CD4-positive, alpha-beta T cell treated with Interleukin-15 for 4 hours (primary cell): ENCODE data around the gene WDR90.
A peak's percentile ranks its signal among the peaks of the same experiment; 100 is the strongest.
"Not testable (repeated sequence)": the region's sequence is repeated elsewhere in the genome, so short reads cannot be mapped to it uniquely, and the experiment has no call there.

Source experiments
- DNase-seq: peaks from one replicate; pipeline ENCODE4 v3.0.0-alpha.2; 2020; ENCODE audit warnings: low spot score

Gene WDR90

GRCh38 chr16:689175-689897 lies 40.2 kb downstream of the WDR90 start:
- DNase-seq = no peak

- DNase-seq = not testable (repeated sequence)
These were observed 42.1 kb downstream of the WDR90 start for GRCh38 chr16:691242-691641.

GRCh38 chr16:692356-693108 lies 43.4 kb downstream of the WDR90 start:
- no peak for DNase-seq

DNA sequence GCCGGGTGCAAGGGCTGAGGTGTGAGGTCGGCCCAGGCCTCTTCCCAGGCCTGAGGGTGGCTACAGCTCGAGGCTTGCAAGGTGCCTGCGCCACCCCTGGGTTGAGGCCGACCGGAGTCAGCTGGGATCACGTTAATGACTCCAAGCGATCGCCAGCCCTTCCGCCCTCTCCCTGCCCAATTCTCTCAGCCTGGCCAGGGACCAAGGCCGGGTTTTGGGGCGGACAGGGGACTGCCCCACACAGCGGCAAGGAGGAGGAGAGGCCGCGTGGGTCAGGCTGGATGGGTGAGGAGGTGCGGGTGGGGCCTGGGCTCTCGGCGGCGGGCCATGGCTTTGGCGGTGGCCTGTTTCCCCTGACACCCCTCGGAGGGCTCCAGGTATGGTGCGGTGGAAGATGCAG lies 44.2 kb downstream of the WDR90 start:
- DNase-seq = no peak

DNA sequence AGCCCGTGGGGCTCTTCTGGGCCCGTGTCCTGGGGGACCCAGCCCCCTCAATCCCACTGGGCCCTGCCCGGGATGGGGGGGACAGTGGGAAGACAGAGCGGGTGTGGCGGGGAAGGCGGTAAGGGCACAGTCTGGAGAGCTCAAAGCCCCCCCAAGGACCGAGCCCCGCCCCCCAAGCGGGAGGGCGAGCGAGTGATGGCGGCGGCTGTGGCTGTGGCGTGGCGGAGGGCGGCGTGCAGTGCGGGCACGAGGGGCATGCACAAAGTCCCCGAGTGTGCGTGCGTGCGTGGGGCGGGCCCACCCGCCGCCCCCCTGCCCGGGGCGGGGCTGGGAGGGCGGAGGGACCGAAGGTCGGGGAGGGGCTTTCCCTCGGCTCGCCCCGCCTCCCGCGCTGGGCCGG lies 44.6 kb downstream of the WDR90 start:
- no peak for DNase-seq

- no peak for DNase-seq
These were observed 45.2 kb downstream of the WDR90 start for GRCh38 chr16:694187-694862.

- no peak for DNase-seq
These were observed 45.7 kb downstream of the WDR90 start for GRCh38 chr16:694863-695354.

DNA sequence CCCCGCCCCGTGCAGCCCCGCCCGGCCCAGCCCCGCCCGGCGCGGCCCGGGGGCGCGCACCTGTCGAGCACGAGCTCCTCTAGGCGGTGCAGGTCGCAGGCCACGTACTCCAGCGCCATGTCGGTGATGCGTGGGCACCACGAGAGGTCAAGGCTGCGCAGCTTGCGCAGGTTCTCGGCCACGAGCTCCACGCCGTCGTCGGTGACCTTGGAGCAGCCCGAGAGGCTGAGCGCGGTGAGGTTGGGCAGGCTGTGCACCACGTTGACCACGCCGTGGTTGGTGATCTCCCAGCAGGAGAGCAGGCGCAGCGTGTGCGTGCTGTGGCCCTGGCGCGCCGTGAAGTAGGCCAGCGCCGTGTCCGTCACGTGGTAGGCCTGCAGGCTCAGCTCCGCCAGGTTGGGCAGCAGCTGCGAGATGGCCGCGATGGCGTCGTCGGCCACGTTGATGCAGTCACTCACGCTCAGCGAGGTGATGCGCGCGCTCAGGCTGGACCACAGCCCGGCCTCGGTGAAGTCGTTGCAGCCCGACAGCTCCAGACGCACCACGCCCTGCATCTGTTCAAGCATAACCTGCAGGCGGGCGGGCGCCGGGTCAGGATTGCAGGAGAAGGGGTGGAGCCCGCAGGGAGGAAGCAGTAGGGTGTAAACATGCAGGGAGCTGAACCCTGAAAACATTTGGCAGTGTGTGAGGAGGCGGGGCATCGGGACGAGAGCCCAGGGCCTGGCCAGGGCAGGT lies 46.4 kb downstream of the WDR90 start:
- peak; percentile 67 for DNase-seq

GRCh38 chr16:698911-699671 lies 49.9 kb downstream of the WDR90 start:
- DNase-seq = no peak

GRCh38 chr16:700684-701584 lies 51.8 kb downstream of the WDR90 start:
- peak; percentile 43 for DNase-seq

- no peak for DNase-seq
These were observed 53.2 kb downstream of the WDR90 start for GRCh38 chr16:702341-702740.

- no peak for DNase-seq
These were observed 54.2 kb downstream of the WDR90 start for GRCh38 chr16:703406-703805.

DNA sequence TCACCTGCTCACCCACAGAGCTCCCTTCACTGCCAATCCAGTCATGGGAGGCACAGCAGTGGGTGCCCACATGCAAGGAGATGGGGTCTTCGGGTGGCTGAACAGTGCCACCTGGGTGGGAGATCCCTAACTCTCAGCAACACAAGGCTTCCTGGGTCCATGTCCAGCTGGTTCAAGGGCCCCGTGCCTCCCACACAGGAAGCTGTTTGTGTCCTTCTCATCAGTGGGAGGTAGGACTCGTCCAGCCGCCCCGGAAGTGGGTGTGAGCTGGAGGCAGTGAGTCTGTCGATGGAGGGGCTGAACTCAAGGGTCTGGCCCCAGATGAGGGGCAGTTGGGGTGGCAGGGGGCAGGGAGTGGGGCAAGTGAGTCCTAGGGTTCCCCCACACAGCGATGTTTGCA lies 54.9 kb downstream of the WDR90 start:
- DNase-seq = no peak

- no peak for DNase-seq
These were observed 55.6 kb downstream of the WDR90 start for GRCh38 chr16:704552-705380.

DNA sequence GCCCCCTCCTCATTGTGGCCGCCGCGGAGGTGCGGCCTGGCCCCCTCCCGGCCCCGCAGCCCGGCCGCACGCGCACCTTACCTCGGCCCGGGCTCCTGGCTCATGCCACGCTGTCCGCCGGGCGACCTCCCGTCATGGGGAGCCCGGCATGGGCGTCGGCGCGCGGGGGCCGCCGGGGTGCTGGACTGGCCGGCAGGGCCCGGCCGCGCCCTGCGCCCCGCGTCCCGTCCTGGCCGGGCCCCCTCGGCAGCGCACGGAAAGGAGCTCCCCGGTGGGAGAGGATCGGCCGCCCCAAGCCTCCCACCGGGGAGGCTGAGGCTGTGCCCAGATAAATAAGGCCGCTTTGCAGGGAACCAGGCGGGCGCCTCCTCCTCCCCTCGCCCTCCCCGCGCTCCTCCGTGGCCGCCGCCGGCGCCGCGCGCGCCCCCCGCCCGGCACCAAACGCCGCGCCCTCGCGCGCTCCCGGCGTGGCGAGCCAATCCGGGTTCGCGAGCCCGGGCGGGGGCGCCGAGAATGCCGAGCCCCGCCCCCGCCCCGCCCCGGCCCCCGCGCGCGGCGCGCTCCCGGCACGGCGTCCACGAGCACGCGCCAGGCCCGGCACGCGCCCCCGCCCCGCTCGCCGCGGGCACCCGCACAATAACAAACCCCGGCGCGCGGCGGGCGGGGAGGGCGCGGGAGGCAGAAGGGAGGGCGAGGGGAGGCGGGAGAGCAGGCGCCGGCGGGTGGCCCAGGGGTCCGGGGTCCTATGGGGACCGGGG lies 56.4 kb downstream of the WDR90 start, which contains the start of gene FBXL16:
FBXL16 (minus strand) TSS at position 371 of the 758 bp plus-strand sequence. CDS start 8,396 bp downstream, outside the sequence.
- no peak for DNase-seq

DNA sequence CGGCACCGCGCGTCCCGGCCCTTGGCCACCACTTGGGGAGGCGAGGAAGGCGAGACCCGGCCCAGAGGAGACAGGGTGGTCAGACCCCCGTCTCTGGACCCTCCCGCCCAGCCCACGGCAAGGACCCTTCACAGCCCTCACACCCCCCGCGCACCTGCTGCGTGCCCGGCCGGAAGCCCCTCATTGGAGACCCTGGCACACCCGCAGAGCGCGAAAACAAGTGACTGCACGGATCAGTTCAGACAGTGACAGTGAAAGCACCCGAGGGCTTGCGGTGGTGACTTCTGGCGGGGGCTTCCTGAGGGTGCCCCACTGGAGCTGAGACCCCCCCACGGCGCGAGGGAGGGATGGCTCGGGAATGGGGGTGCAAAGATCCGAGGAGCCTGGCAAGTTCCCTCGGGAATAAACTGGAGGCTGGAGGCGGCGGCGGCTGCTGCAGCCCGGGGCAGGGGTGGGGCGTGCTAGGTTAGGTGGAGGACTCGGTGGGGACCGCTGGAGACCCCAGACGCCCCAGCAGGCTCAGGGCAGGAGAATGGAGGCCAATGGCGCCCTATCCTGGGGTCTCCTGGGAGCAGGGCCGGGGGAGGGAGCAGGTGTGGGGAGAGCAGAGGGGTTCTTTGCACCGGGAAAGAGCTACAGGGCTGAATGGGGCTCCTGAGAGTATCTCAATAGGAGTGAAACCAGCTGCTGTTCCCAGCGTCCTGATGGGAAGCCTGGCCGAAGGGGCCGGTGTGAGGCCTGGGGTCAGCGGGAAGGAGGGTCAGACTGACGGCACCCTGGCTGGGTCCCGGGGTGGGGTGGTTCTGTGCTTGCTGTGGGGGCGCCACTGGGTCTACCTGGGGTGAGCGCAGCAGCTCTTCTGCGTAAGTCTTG lies 57.3 kb downstream of the WDR90 start:
- no peak for DNase-seq

- no peak for DNase-seq
These were observed 57.9 kb downstream of the WDR90 start for GRCh38 chr16:707062-707538.
